A549 (cell line): ENCODE data around the gene ING2. TPM values are rescaled to one million over a fixed set of nuclear protein-coding genes. Genes with fewer than 3 reads are reported as not detected.

Source experiments
- ATAC-seq, 2 experiments: fragments of 200-7000 bp in 1 of 2; fragments of >200 bp in 1 of 2; cut with Nextera tagmentation in 1 of 2; cut with Tn5 transposase in 1 of 2; 3 replicates each; pipeline versions ENCODE4 v1.8.0 to v1.9.1; 2018 to 2020; ENCODE audit warnings: mild to moderate bottlenecking in 1 of 2, moderate library complexity in 1 of 2
- CTCF ChIA-PET: fragments of 300-600 bp; sonication (Branson Sonifier 250); formaldehyde crosslinking; extraction: SDS; loops from one replicate; lab custom pipeline; 2021; ENCODE audit warnings: antibody characterized with exemption, inconsistent platforms; lab: Yijun Ruan, JAX
- POLR2A ChIA-PET: fragments of 350-600 bp; formaldehyde crosslinking; extraction: SDS; loops from one replicate; lab custom pipeline; 2021; ENCODE audit warnings: antibody characterized with exemption, inconsistent platforms; lab: Yijun Ruan, JAX
- DNase-seq, 2 experiments: peaks; one replicate each; pipeline versions ENCODE4 v3.0.0 to v3.0.0-alpha.2; 2011 to 2016; ENCODE audit warnings: low read depth in 1 of 2, low spot score in 1 of 2
- FAIRE-seq: peaks from 2 replicates; lab custom pipeline; 2011; peaks lifted over from hg19 to GRCh38; lab: Jason Lieb, UNC
- H3K27ac ChIP-seq, 2 experiments: fragments of >200 bp; sonication (Bioruptor Twin); formaldehyde crosslinking; 3 replicates each; pipeline ENCODE4 v1.5.1; 2016 to 2017
- H3K4me1 ChIP-seq: fragments of >200 bp; sonication (Bioruptor Twin); formaldehyde crosslinking; 3 replicates; pipeline ENCODE4 v1.6.1; 2016
- H3K4me2 ChIP-seq: fragments of >200 bp; sonication (Bioruptor Twin); formaldehyde crosslinking; 3 replicates; pipeline ENCODE4 v1.6.1; 2016
- H3K4me3 ChIP-seq: fragments of >200 bp; sonication (Bioruptor Twin); formaldehyde crosslinking; 3 replicates; pipeline ENCODE4 v1.5.1; 2016
- H3K9me3 ChIP-seq: fragments of >200 bp; sonication (Bioruptor Twin); formaldehyde crosslinking; 3 replicates; pipeline ENCODE4 v1.6.1; 2016
- CBX8 ChIP-seq: fragments of 200-600 bp; sonication (generic); IDR thresholded peaks from 2 replicates; pipeline ENCODE4 v1.6.1; 2016
- CEBPB ChIP-seq, 2 experiments: fragments of >200 bp in 1 of 2; sonication (Bioruptor Twin) in 1 of 2; formaldehyde crosslinking in 1 of 2; IDR thresholded peaks; 2 replicates each; pipeline ENCODE4 v1.6.1; 2012 to 2016
- CHD2 ChIP-seq: fragments of 150-350 bp; IDR thresholded peaks from 2 replicates; pipeline ENCODE4 v1.6.1; 2014; ENCODE audit warnings: low read length; ENCODE audit not compliant: partially characterized antibody
- CHD4 ChIP-seq: fragments of 200-600 bp; sonication (generic); IDR thresholded peaks from 2 replicates; pipeline ENCODE4 v1.6.1; 2016; ENCODE audit warnings: antibody characterized with exemption, mild to moderate bottlenecking, borderline replicate concordance
- EHMT2 ChIP-seq: fragments of 200-600 bp; sonication (generic); IDR thresholded peaks from 2 replicates; pipeline ENCODE4 v1.6.1; 2016; ENCODE audit warnings: antibody characterized with exemption, low read depth, mild to moderate bottlenecking, moderate library complexity
- EP300 ChIP-seq, 2 experiments: fragments of >200 bp; sonication (Bioruptor Twin); formaldehyde crosslinking; IDR thresholded peaks; 2 replicates in 1 of 2; 3 replicates in 1 of 2; pipeline ENCODE4 v1.6.1; 2016 to 2017
- ESRRA ChIP-seq: fragments of 150-350 bp; IDR thresholded peaks from 2 replicates; pipeline ENCODE4 v1.6.1; 2014; ENCODE audit warnings: mild to moderate bottlenecking, low read length, borderline replicate concordance
- FOSL2 ChIP-seq, 2 experiments: fragments of 450-650 bp in 1 of 2; fragments of >200 bp in 1 of 2; sonication (Bioruptor Twin) in 1 of 2; formaldehyde crosslinking; IDR thresholded peaks; 2 replicates each; pipeline versions ENCODE4 v1.5.0 to v1.6.1; 2016 to 2020; ENCODE audit warnings: mild to moderate bottlenecking in 1 of 2, moderate library complexity in 1 of 2
- HDAC2 ChIP-seq: fragments of 200-600 bp; sonication (generic); IDR thresholded peaks from 2 replicates; pipeline ENCODE4 v1.6.1; 2016
- HOXB13 ChIP-seq: fragments of 250-450 bp; sonication (Bioruptor Pico); IDR thresholded peaks from 2 replicates; pipeline ENCODE4 v1.5.0; 2020; ENCODE audit warnings: low read depth, mild to moderate bottlenecking, moderate library complexity
- MAFK ChIP-seq: fragments of 450-650 bp; IDR thresholded peaks from 2 replicates; pipeline ENCODE4 v1.6.1; 2014; ENCODE audit not compliant: partially characterized antibody
- MAZ ChIP-seq: fragments of 150-350 bp; IDR thresholded peaks from 2 replicates; pipeline ENCODE4 v1.6.1; 2014; ENCODE audit warnings: antibody characterized with exemption, low read depth, low read length, borderline replicate concordance
- NR3C1 ChIP-seq: fragments of >200 bp; sonication (Bioruptor Twin); formaldehyde crosslinking; IDR thresholded peaks from 3 replicates; pipeline ENCODE4 v1.6.1; 2017
- PHF8 ChIP-seq: fragments of 200-600 bp; sonication (generic); IDR thresholded peaks from 2 replicates; pipeline ENCODE4 v1.6.1; 2016; ENCODE audit warnings: low read depth, mild to moderate bottlenecking, antibody characterized with exemption, moderate library complexity, borderline replicate concordance
- RAD21 ChIP-seq, 2 experiments: fragments of >200 bp in 1 of 2; sonication (Bioruptor Twin) in 1 of 2; formaldehyde crosslinking in 1 of 2; IDR thresholded peaks in 1 of 2; conservative IDR thresholded peaks in 1 of 2; 2 replicates in 1 of 2; 3 replicates in 1 of 2; pipeline ENCODE4 v1.6.1; 2012 to 2018; ENCODE audit warnings: inconsistent platforms in 1 of 2
- RARB ChIP-seq: fragments of 250-450 bp; sonication (Bioruptor Pico); IDR thresholded peaks from 2 replicates; pipeline ENCODE4 v1.8.0; 2021; ENCODE audit warnings: mild to moderate bottlenecking, moderate library complexity
- SMC3 ChIP-seq: fragments of >200 bp; sonication (Bioruptor Twin); formaldehyde crosslinking; IDR thresholded peaks from 3 replicates; pipeline ENCODE4 v1.6.1; 2018; ENCODE audit warnings: inconsistent platforms
- SREBF2 ChIP-seq: fragments of 450-650 bp; IDR thresholded peaks from 2 replicates; pipeline ENCODE4 v1.6.1; 2014; ENCODE audit warnings: mild to moderate bottlenecking, moderate library complexity
- ZC3H11A ChIP-seq: fragments of 450-650 bp; IDR thresholded peaks from 2 replicates; pipeline ENCODE4 v1.6.1; 2014; ENCODE audit warnings: antibody characterized with exemption, mild to moderate bottlenecking
- ZFP36 ChIP-seq: fragments of 450-650 bp; IDR thresholded peaks from 2 replicates; pipeline ENCODE4 v1.6.1; 2014; ENCODE audit warnings: borderline replicate concordance; ENCODE audit not compliant: partially characterized antibody
- ZSCAN20 ChIP-seq: fragments of 250-450 bp; sonication (Bioruptor Pico); IDR thresholded peaks from 2 replicates; pipeline ENCODE4 v1.8.0; 2022; ENCODE audit warnings: mild to moderate bottlenecking, moderate library complexity
- whole genome bisulfite sequencing: methylation state at CpG from one replicate; pipeline ENCODE4 v1.1.6; 2017; ENCODE audit errors: missing lambda C conversion rate; 5-methylcytosine and 5-hydroxymethylcytosine counted together
- polyA plus RNA-seq, 4 experiments: library from polyadenylated mRNA; depleted of rRNA in 3 of 4; stranded (reverse); fragments of >200 nt; fragmentation: RNase III in 1 of 4; extraction: RNeasy Plus Mini Kit Qiagen cat#74134 plus additional on column Dnase treatment in 1 of 4; gene quantifications; 2 replicates in 3 of 4; 3 replicates in 1 of 4; pipeline ENCODE4 v1.2.3, GENCODE V29; 2011 to 2017
- TF ChIP-seq, protein P1 (sequence below): fragments of 150-350 bp; IDR thresholded peaks from 2 replicates; pipeline ENCODE4 v1.6.1; 2014; ENCODE audit warnings: low read depth, mild to moderate bottlenecking, low read length
- TF ChIP-seq, protein P2 (sequence below): fragments of >200 bp; sonication (Bioruptor Twin); formaldehyde crosslinking; IDR thresholded peaks from 3 replicates; pipeline ENCODE4 v1.5.1; 2016

ING2 gene
- polyA plus RNA-seq, 2 of the 4 experiments (the other 2 are of a cell fraction) = 14.8 to 16.9 TPM

DNA sequence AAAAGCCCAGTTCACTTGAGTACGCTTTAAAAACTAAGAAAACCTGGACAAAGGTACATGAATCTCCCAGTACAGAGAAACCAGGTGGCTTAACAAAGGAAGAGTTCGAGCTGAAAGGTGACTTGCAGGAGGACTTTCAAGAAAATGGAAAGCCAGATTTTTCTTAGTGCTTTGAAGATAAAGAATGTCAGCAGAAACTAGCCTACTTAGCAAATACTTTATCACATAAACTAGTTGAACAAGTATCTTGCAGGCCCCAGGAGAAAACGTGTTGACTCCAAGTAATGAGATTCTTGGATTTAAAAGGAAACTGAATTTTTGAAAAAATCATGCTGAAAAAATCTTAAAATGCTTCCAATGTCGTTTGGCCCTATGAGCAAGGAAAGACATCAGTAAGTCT, 34.0 kb upstream of the ING2 start:
- Histone ChIP-seq H3K4me1 (peaks cover 15% of the 10 kb centered on the region), H3K4me2 (no peak overlapping the region), H3K4me3 (no peak overlapping the region), H3K27ac (no peak overlapping the region), H3K9me3 (no peaks in the 10 kb centered on the region)
- WGBS = 57% methylated on average over 4 of the region's 4 CpGs
- TF ChIP-seq ZFP36 (no peak), HDAC2 (no peak), MAFK (no peak), CHD4 (no peak), RARB (CRISPR knock-in tag) (no peak), PHF8 (no peak), CHD2 (no peak), HOXB13 (CRISPR knock-in tag) (no peak), SMC3 (no peak), NR3C1 (no peak), CEBPB (IDR thresholded peaks at IDR 0.05) (no peak), CBX8 (no peak), SREBF2 (no peak)
- TF ChIP-seq, protein P1, sequence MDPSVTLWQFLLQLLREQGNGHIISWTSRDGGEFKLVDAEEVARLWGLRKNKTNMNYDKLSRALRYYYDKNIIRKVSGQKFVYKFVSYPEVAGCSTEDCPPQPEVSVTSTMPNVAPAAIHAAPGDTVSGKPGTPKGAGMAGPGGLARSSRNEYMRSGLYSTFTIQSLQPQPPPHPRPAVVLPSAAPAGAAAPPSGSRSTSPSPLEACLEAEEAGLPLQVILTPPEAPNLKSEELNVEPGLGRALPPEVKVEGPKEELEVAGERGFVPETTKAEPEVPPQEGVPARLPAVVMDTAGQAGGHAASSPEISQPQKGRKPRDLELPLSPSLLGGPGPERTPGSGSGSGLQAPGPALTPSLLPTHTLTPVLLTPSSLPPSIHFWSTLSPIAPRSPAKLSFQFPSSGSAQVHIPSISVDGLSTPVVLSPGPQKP = no peak
- ChIA-PET POLR2A (no interaction called here), CTCF (interaction anchor here (1.0 to 1.5 kb wide), 2 partner anchors 12 to 26 kb away, joined by 4 to 8 read pairs; partner anchors contain the start of gene CDKN2AIP)
- ATAC-seq (no peak), DNase-seq (no peak), FAIRE-seq (no peak)

DNA sequence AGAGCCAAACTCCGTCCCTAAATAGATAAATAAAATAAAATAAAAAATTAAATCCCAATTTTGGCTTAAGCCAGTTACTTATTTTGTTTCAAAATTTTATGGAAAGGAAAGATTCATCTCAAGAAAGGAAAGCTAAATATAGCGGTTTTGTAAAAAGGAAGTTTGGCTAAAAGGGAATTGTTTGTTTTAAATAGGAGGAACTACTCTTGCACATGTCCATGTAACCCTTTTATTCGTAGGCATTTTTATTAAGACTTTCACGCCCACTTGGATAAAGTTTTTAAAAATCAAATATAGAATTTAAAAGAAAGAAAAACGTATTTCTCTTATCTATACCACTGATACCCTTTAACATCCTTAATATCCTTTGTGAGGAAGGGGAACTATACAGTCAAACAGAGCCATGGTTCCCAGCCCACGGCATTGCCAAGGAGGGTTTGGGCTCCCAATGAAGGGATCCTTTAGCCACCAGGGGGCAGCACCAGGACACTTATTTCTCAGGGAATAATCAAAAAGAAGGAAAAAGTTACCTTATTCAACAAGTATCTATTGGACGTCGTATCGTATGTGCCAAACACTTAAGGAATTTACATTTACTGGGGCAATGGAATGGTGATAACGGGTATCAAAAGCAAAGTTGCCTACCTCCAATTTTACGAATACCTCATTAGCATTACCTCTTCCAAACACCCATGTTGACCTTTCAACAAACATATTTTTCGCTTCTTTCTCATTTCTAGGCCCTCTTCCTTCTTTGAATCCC, 32.7 kb upstream of the ING2 start:
- ChIA-PET CTCF (interaction anchor here (0.9 to 1.5 kb wide), 3 partner anchors 11 to 695 kb away, joined by 3 to 8 read pairs (median 4); no protein-coding TSS in a partner anchor), POLR2A (no interaction called here)
- Histone ChIP-seq H3K4me2 (peak overlapping the region; percentile 14; the same call in 1 of the 3 replicates), H3K9me3 (no peaks in the 10 kb centered on the region), H3K4me3 (no peak overlapping the region), H3K4me1 (peaks cover 15% of the 10 kb centered on the region), H3K27ac (no peak overlapping the region)
- 33% methylated on average over 12 of the region's 12 CpGs for WGBS
- ATAC-seq (peak; percentile 85 to 93), DNase-seq (peak; percentile 54 to 64), FAIRE-seq (no peak)
- TF ChIP-seq RAD21 (conservative IDR thresholded peaks at IDR 0.05 in 1 of 2, IDR thresholded peaks at IDR 0.05 in 1 of 2) = peak; percentile 76 to 77
- TF ChIP-seq ZC3H11A = no peak
- TF ChIP-seq, protein P2, sequence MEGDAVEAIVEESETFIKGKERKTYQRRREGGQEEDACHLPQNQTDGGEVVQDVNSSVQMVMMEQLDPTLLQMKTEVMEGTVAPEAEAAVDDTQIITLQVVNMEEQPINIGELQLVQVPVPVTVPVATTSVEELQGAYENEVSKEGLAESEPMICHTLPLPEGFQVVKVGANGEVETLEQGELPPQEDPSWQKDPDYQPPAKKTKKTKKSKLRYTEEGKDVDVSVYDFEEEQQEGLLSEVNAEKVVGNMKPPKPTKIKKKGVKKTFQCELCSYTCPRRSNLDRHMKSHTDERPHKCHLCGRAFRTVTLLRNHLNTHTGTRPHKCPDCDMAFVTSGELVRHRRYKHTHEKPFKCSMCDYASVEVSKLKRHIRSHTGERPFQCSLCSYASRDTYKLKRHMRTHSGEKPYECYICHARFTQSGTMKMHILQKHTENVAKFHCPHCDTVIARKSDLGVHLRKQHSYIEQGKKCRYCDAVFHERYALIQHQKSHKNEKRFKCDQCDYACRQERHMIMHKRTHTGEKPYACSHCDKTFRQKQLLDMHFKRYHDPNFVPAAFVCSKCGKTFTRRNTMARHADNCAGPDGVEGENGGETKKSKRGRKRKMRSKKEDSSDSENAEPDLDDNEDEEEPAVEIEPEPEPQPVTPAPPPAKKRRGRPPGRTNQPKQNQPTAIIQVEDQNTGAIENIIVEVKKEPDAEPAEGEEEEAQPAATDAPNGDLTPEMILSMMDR = peak; percentile 84
- no peak for TF ChIP-seq MAZ
- TF ChIP-seq EP300 (IDR thresholded peaks at IDR 0.05) = no peak
- peak; percentile 72 for TF ChIP-seq SMC3
- no peak for TF ChIP-seq ZSCAN20 (CRISPR knock-in tag)
- no peak for TF ChIP-seq HDAC2
- TF ChIP-seq FOSL2 (IDR thresholded peaks at IDR 0.05) = no peak
- no peak for TF ChIP-seq FOSL2 (CRISPR knock-in tag; IDR thresholded peaks at IDR 0.05)
- TF ChIP-seq EHMT2 = no peak
- TF ChIP-seq ESRRA = no peak
- no peak for TF ChIP-seq MAFK
